Jurkat, Clone E6-1 (cell line): ENCODE results near the gene PLD6. TPM values are rescaled to one million over a fixed set of nuclear protein-coding genes. Genes with fewer than 3 reads are reported as not detected.
A peak's percentile ranks its signal among the peaks of the same experiment; 100 is the strongest.
"Not testable (repeated sequence)": the region's sequence is repeated elsewhere in the genome, so short reads cannot be mapped to it uniquely, and the experiment has no call there.

Experiments used
- DNase-seq: peaks from one replicate; pipeline ENCODE4 v3.0.0-alpha.2; 2011; ENCODE audit warnings: low read depth, low spot score
- H3K4me3 ChIP-seq: 2 replicates; pipeline ENCODE4 v1.5.1; 2011; ENCODE audit warnings: mild to moderate bottlenecking, low read length, control low read depth, moderate library complexity
- polyA plus RNA-seq: library from polyadenylated mRNA; unstranded; fragments of >200 nt; gene quantifications from one replicate; pipeline ENCODE4 v1.2.1, GENCODE V29; 2012; ENCODE audit warnings: missing spikeins; ENCODE audit not compliant: insufficient read length, insufficient read depth

Gene PLD6, protein sequence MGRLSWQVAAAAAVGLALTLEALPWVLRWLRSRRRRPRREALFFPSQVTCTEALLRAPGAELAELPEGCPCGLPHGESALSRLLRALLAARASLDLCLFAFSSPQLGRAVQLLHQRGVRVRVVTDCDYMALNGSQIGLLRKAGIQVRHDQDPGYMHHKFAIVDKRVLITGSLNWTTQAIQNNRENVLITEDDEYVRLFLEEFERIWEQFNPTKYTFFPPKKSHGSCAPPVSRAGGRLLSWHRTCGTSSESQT
- 4.8 TPM for polyA plus RNA-seq

DNA sequence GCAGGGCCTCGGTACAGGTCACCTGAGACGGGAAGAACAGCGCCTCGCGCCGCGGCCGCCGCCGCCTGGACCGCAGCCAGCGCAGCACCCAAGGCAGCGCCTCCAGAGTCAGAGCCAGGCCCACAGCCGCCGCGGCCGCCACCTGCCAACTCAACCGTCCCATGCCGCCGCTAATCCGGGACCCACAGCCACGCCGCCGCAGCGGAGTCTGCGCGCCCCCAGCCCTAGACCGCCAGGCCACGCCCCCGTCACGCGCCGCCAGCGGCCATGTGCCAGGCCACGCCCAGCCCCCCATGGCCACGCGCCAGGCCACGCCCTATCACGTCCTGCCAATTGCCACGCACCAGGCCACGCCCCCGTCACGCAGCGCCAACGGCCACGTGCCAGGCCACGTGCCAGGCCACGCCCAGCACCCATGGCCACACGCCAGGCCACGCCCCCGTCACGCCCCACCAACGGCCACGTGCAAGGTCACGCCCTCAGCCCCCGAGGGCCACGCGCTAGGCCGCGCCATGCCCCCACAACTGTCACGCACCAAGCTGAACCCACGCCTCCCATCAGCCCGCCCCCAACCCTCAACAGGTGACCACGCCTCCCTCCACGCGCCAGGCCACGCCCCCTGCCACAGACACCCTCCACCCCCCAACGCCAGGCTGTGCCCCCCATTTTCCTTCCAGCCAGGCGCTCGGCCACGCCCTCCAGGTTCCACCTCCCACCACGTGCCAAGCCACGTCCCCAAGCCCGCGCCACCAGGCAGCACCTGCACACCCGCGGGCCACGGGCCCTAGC lies at the start of gene PLD6:
PLD6 (minus strand) TSS at position 210 of the 789 bp plus-strand sequence; CDS start at position 163, 47 bp downstream.
- peak; percentile 64 for DNase-seq

DNA sequence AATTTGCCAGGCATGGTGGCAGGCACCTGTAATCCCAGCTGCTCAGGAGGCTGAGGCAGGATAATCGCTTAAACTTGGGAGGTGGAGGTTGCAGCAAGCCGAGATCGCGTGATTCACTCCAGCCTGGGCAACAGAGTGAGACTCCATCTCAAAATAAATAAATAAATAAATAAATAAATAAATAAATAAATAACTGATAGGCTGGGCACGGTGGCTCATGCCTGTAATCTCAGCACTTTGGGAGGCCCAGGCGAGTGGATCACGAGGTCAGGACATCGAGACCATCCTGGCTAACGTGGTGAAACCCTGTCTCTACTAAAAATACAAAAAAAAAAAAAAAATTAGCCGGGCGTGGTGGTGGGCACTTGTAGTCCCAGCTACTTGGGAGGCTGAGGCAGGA lies 49.6 kb upstream of the PLD6 start:
- not testable (repeated sequence) for H3K4me3 ChIP-seq, DNase-seq

More for the DNA sequence above, at the start of gene PLD6:
- peak within 1 kb of the TSS; percentile 52 for H3K4me3 ChIP-seq

DNA sequence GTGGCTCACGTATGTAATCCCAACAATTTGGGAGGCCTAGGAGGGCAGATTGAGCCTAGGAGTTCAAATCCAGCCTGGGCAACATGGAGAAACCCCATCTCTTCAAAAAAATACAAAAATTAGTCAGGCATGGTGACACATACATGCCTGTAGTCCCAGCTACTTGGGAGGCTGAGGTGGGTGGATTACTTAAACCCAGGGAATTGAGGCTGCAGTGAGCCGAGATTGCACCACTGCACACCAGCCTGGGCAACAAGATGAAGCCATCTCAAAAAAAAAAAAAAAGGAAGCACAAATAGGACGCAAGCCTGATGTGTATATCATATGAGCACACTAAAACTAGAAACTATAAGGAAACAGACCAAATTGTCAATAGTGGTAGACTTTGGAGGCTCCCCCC lies 47.9 kb upstream of the PLD6 start:
- DNase-seq = no peak
- H3K4me3 ChIP-seq = no peak overlapping the region

DNA sequence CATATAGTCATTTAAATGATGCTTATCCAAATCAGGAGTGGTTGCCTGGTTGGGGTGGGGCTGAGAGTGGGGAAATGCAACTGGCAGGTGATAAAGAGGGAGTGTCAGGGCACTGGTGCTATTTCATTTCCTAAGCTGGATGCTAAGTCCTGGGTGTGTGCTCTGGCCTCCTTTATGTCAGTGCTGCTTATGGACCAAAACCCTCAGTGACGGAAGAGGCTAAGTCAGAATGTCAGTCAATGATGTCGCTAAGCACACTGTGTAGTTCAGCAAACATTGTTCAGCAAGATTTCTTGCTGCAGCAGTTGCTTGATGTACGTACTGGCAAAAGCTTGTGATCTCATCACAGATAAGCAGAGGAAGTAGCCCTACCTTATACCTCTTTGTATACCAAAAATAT lies 47.3 kb upstream of the PLD6 start:
- DNase-seq = no peak
- H3K4me3 ChIP-seq = no peak overlapping the region

DNA sequence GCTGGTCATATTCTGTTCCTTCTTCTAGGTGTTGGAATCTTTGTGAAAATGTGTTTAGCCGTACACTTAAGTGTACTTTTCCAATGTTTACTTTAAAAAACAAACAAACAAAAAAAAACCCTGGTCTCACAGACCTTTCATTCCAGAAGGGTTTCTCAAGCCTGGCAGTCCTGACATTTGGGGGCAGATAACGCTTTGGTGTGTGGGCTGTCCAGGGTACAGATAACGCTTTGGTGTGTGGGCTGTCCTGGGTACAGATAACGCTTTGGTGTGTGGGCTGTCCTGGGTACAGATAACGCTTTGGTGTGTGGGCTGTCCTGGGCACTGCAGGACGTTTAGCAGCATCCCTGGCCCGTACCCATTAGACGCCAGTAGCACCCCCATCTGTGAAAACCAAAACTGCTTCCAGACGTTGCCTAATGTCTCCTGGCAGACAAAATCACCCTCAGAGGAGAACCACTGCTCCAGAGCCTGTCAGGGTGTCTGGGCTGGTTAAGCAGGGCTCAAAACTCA lies 46.1 kb upstream of the PLD6 start:
- no peak for DNase-seq
- no peak overlapping the region for H3K4me3 ChIP-seq

DNA sequence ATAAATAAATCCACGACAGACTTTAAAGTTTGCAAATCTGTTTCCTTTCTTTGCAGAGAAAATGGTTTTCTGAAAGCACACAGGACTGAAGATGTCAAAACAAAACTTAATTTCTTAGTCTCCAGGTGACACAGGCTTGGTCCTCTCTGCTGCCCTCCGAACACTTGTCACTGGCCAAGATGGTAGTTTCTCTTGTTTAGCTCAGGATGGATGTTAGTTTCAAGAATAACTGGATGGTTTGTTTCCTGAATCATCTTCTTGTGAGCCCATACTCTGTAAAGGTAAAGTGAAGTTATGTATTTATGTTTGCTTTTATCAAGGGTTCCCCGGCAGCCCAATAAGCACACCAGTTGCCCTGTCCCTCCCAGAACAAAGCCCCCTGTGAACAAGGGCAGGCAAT lies 40.7 kb upstream of the PLD6 start:
- no peak overlapping the region for H3K4me3 ChIP-seq
- no peak for DNase-seq

DNA sequence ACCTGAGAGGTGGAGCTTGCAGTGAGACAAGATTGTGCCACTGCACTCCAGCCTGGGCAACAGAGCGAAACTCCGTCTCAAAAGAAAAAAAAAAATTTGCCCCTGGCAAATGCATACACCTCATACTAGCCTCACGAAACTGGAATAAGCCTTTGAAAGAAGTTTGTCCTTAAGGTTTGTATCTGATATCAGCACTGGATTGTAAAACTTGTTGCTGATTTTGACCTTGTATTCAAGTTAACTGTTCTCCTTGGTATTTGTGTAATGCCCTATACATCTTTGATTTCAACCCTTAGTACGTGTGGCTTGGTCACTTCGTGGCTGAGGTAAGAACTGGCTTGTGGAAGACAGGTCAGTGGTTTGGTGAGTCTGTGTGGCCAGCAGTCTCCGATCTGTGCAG lies 37.0 kb upstream of the PLD6 start:
- no peak for DNase-seq
- no peak overlapping the region for H3K4me3 ChIP-seq

DNA sequence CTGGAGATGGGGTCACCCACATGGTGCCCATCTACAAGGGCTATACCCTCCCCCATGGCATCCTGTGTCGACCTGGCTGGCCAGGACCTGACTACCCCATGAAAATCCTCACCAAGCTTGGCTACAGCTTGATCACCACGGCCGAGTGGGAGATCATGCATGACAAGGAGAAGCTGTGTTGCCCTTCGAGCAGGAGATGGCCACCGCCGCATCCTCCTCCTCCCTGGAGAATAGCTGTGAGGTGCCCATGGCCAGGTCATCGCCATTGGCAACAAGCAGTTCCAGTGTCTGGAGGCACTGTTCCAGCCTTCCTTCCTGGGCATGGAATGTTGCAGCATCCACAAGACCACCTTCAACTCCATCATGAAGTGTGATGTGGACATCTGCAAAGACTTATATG lies 36.1 kb upstream of the PLD6 start:
- no peak overlapping the region for H3K4me3 ChIP-seq
- DNase-seq = no peak

DNA sequence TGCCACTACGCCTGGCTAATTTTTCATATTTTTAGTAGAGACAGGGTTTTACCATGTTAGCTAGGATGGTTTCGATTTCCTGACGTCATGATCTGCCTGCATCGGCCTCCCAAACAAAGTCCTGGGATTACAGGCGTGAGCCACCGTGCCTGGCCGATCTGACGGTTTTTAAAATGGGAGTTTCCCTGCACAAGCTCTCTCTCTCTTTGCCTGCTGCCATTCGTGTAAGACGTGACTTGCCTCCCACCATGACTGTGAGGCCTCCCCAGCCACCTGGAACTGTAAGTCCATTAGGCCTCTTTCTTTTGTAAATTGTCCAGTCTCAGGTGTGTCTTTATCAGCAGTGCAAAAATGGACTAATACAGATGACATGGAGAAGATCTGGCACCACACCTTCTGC lies 35.5 kb upstream of the PLD6 start:
- DNase-seq = no peak
- no peak overlapping the region for H3K4me3 ChIP-seq

DNA sequence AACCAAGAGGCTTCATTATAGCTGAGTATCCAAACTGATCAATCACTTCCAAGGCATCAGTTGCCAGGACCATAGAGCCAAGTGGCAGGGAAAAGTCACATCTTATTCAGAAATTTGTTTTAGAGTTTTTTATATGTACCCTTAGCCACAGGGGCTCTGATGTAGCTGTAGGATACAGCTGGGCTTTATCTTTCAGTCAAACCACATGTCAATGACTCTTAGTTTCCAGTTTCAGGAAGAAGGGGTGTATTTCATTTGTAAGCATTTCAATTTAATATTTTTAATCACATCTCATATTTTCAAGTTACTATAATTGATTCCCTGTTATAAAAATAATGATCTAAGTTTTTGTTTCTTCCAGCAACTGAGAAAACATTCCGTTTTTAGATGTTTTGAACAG lies 33.7 kb upstream of the PLD6 start:
- H3K4me3 ChIP-seq = no peak overlapping the region
- DNase-seq = peak; percentile 18

DNA sequence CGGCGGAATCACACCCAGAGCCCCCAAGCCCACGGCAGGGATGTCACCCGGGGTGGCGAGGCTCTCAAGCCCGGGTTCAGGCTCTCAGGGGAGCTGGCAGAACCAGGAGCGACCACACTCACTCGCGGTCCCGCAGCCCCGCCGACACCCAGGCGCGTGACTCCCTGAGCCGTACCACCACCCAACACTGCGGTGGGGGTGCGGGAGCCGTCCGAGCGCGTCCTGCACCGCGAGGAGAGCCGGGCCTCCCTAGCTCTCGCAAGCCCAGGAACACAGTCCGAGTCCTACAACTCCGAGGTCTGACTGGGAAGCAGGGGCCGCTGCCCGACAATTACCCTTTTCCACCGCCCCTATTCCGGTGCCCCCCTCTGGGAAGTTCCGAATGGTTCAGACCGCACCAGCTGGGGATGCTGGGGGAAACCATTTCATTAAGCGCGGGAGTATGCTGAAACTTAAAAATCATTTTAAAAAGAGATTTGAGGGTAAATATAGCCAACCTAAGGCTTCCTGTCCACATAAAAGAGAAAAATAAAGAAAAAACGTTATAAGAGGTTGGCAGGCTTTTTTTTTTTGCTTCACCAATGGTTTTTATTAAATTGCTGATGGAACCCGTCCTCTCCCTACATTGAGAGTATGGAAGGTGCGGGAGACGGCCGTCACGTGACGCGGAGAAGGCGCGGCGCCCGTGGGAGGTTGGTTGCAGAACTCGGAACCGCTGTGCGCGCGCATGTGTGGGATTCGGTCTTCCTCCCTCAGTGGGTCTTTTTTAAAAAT lies 31.1 kb upstream of the PLD6 start, which contains the start of gene FLCN:
FLCN (minus strand) TSS at position 143 of the 774 bp plus-strand sequence. CDS start 9,031 bp downstream, outside the sequence.
- peak; percentile 85 for DNase-seq
- peak within 1 kb of the TSS; percentile 85 for H3K4me3 ChIP-seq

DNA sequence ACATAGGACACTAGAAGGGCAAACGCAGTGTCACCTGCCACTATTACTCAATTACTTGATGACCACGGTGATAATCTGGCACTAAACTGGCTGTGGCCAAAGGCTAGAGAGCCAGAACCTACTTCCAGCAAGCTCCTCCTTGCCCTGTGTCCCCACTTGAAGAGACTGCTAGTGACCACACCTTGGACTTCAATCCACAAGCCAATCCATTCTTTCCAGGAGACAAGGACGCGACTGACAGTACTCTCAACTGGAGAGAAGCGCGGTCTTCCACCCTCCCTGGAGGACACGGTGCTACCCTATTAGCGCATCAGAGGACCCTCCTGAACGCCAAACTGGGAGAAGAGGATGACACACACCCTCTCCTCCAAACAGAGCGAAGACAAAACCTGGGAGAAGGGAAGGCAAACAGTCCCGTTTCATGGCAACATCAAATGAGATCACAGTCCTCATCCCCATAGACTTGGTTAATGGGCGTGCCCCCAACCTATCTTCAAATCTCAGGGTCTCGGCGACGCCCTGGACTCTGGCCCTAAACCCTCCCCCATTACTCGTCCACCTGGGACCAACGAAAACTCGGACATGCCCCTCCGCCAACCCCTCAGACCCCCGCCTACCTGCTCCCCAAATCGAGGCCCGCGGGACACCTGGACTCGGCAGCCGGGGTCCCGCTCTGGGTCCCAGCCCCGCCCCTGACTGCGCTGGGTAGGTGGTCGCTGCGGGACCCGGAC lies 30.3 kb upstream of the PLD6 start:
- H3K4me3 ChIP-seq = peak overlapping the region; percentile 85
- DNase-seq = no peak

DNA sequence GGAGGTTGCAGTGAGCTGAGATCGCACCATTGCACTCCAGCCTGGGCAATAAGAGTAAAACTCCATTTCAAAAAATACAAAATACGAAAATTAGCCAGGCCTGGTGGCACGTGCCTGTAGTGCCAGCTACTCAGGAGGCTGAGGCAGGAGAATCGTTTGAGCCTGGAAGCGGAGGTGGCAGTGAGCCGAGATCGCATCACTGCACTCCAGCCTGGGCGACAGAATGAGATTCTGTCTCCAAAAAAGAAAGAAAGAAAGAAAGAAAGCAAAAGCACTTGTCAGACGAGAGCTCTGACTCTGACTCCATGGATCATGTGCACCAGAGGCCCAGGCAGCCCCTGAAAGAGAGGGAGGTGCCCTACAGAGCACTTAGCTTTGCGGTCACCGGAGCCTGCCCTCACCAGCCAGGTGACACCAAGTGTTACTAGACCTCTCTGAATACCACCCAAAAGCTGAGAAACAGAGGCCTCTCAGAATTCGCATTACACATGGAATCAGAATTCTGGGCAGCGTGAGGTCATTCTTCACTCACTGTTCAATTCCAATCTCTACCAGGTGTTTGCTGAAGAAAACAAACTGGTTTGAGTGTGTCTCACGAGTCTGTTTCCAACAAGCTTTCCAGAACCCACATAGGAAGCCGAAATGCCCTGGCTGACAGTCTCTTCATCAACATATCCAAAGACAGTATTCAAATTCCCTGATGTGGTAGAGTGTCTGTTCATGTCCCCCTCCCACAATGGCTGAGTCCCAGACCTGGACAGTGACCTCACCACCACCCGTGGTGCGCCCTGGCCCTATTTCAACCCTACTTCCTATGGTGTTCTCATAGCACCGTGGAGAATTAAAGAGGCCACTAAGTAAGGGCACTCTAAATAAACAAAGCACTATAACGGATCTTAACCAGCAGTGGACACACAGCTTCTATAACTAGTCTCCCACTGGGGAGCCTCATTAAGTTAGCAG lies 29.4 kb upstream of the PLD6 start:
- peak overlapping the region; percentile 85 for H3K4me3 ChIP-seq
- no peak for DNase-seq

DNA sequence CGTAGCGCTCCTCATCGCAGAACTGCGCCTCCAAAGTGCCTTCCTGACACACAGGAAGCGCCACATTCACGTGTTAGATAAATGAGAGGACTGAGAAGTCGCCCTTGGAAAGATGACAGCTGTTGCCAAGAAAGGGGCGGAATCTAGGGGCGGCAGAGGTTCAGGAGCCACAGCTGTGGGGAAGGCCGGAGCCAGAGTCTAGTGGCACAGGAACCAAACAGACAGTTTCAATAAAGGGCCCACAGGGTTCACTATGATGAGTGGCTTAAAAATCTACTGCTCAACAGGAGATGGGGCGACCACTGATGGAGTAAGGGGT lies 26.1 kb upstream of the PLD6 start:
- no peak for DNase-seq
- H3K4me3 ChIP-seq = no peak overlapping the region

DNA sequence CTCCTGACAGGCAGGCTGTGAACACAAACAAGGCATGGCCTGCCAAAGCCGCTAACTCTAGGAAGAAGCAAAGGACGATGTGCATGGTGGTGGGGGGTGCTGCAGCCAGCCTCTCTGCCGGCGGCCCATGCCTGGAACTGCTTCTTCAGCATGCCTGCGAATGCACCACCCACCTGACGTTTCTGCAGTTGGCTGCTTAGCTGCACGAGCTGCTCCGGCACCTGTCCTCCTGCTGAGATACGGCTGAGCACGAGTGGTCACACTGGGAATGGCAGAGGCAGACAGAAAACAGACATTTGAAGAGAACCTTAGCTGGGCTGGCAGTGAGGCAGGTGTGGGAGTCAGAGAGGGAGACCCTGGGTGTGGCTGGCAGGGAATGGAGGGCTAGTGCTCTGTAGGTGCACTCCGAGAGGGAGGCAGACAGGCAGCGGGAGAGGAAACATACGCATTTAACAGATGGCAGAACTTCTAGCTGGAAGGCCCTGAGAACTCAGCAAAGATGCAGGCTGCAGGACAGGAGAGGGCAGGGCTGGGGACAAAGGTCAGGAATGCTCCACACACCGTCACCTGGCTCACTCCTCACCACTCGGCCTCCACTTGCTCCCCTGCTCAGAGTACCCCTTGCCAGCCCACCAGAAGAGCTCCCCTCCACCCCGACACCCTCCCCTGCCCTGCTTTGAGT lies 25.6 kb upstream of the PLD6 start:
- no peak overlapping the region for H3K4me3 ChIP-seq
- no peak for DNase-seq

DNA sequence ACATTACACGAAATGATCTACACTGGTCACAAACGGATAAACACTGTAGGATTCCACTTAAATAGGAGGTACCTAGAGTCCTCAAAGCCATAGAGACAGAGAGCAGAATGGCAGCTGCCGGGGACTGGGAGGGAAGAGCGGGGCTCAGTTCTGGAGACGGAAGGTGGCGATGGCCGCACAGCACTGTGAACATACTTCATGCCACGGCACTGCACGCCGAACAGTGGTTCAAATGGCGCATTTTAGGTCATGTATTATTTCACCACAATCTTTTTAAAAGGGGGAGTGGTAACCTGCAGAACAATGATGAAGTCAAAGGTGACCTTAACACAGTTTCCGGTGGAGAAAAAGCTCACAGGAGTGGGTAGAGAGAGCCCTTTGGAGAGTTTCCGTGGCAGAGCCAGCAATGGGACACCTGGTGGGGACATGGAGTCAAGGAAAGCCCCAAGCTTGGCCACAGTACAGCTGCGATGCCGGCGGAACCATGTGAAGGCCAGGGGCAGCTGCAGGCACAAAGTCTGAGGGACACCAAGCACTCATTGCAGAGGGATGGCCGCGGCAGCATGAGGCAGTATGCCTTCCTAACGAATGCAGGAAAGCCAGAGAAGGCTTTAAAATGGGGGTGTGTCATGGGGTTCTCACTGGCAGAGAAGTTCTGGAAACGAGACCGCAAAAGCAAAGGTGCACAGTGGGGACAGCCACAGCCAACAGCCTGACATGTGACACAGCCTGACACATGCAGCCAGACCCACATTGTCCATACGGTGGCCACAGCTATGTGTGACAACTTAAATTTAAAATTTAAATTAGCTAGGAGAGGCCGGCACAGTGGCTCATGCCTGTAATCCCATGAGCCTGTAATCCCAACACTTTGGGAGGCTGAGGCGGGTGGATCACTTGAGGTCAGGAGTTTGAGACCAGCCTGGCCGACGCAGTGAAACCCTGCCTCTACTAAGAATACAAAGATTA lies 23.6 kb upstream of the PLD6 start:
- no peak overlapping the region for H3K4me3 ChIP-seq

More for the DNA sequence above, 23.6 kb upstream of the PLD6 start:
- no peak for DNase-seq
